Glomerular endothelial cell (primary cell): ENCODE results near the gene CXorf51A. TPM values are rescaled to one million over a fixed set of nuclear protein-coding genes. Genes with fewer than 3 reads are reported as not detected.
"Not testable (repeated sequence)": the region's sequence is repeated elsewhere in the genome, so short reads cannot be mapped to it uniquely, and the experiment has no call there.

Source experiments
- DNase-seq: peaks from one replicate; pipeline ENCODE4 v3.0.0-alpha.2; 2011; ENCODE audit warnings: low read depth, low spot score; ENCODE audit errors: extremely low read depth
- total RNA-seq: library from RNA; depleted of rRNA; stranded (reverse); fragments of >200 nt; gene quantifications from 2 replicates; pipeline ENCODE4 v1.2.3, GENCODE V29; 2015

CXorf51A gene
- total RNA-seq = not detected in 2 replicates

GRCh38 chrX:146814644-146815043 is at the start of gene CXorf51A:
Gene CXorf51A, minus strand, starts transcription at chrX:146814744. Its CDS starts 21 bp downstream, at chrX:146814723.
- not testable (repeated sequence) for DNase-seq

- no peak for DNase-seq
Measured at GRCh38 chrX:146863566-146863965, 49.0 kb upstream of the CXorf51A start.

GRCh38 chrX:146854281-146854680 is 39.7 kb upstream of the CXorf51A start:
- DNase-seq = no peak

GRCh38 chrX:146831994-146832393 is 17.4 kb upstream of the CXorf51A start:
- DNase-seq = no peak

GRCh38 chrX:146809471-146809870 is 5.1 kb downstream of the CXorf51A start, which contains the start of gene CXorf51B:
Gene CXorf51B, plus strand, starts transcription at chrX:146809771. Its CDS starts 21 bp downstream, at chrX:146809792.
- not testable (repeated sequence) for DNase-seq

Other genes starting within 250 kb of the CXorf51A start
- not detected in 2 replicates for gene CXorf51B, start 5.0 kb downstream of the CXorf51A start, total RNA-seq